CD14-positive monocyte (primary cell): ENCODE data around the gene C17orf107. TPM values are rescaled to one million over a fixed set of nuclear protein-coding genes. Genes with fewer than 3 reads are reported as not detected.
A peak's percentile ranks its signal among the peaks of the same experiment; 100 is the strongest.

Source experiments
- DNase-seq, 3 donors: peaks; one replicate each; pipeline ENCODE4 v3.0.0-alpha.2; 2011 to 2022
- H2AFZ ChIP-seq: 2 replicates; pipeline ENCODE4 v1.6.0; 2012; ENCODE audit warnings: mild to moderate bottlenecking, low read depth, low read length, inconsistent platforms; ENCODE audit not compliant: insufficient read depth, poor library complexity, severe bottlenecking
- H3K27ac ChIP-seq, 2 donors: 1 replicate in 1 of 2; 2 replicates in 1 of 2; pipeline ENCODE4 v1.5.1; 2012 to 2013; ENCODE audit warnings: low read length in 2 of 2, control low read depth in 1 of 2, inconsistent platforms in 1 of 2, low read depth in 1 of 2, mild to moderate bottlenecking in 1 of 2
- H3K27me3 ChIP-seq, 2 donors: one replicate each; pipeline versions ENCODE4 v1.6.0 to v1.6.1; 2011 to 2013; ENCODE audit warnings: low read length in 2 of 2; ENCODE audit not compliant: control insufficient read depth in 2 of 2, insufficient read depth in 2 of 2
- H3K36me3 ChIP-seq, 2 donors: replicated peaks in 1 of 2; 1 replicate in 1 of 2; 2 replicates in 1 of 2; pipeline versions ENCODE4 v1.5.1 to v1.6.1; 2012 to 2013; ENCODE audit warnings: low read length in 2 of 2, control low read depth in 1 of 2, inconsistent platforms in 1 of 2, mild to moderate bottlenecking in 1 of 2; ENCODE audit not compliant: insufficient read depth in 2 of 2, control insufficient read depth in 1 of 2
- H3K4me1 ChIP-seq, 2 donors: 1 replicate in 1 of 2; 2 replicates in 1 of 2; pipeline versions ENCODE4 v1.5.1 to v1.6.1; 2012 to 2013; ENCODE audit warnings: low read length in 2 of 2, control low read depth in 1 of 2, inconsistent platforms in 1 of 2, mild to moderate bottlenecking in 1 of 2, moderate library complexity in 1 of 2; ENCODE audit not compliant: insufficient read depth in 2 of 2, control insufficient read depth in 1 of 2
- H3K4me2 ChIP-seq: replicated peaks from 2 replicates; pipeline ENCODE3; 2012; ENCODE audit warnings: low read length, moderate library complexity, mild to moderate bottlenecking; ENCODE audit not compliant: poor library complexity, severe bottlenecking; ENCODE audit errors: extremely low read depth
- H3K4me3 ChIP-seq, 3 experiments: fragments of 200-600 bp in 1 of 3; sonication (generic) in 1 of 3; replicated peaks in 1 of 3; 1 replicate in 2 of 3; 2 replicates in 1 of 3; pipeline ENCODE4 v1.5.1; 2011 to 2013; ENCODE audit warnings: low read length in 3 of 3, mild to moderate bottlenecking in 3 of 3, control low read depth in 2 of 3, low read depth in 2 of 3, inconsistent platforms in 1 of 3, moderate library complexity in 1 of 3
- H3K79me2 ChIP-seq: 2 replicates; pipeline ENCODE4 v1.6.0; 2012; ENCODE audit warnings: mild to moderate bottlenecking, control low read depth, inconsistent platforms, low read length, moderate library complexity; ENCODE audit not compliant: insufficient read depth
- H3K9ac ChIP-seq: 2 replicates; pipeline ENCODE4 v1.6.0; 2017; ENCODE audit warnings: low read length, mild to moderate bottlenecking; ENCODE audit not compliant: insufficient read depth, poor library complexity, severe bottlenecking
- H3K9me3 ChIP-seq, 2 donors: replicated peaks in 1 of 2; 1 replicate in 1 of 2; 2 replicates in 1 of 2; pipeline versions ENCODE4 v1.5.1 to v1.6.1; 2012 to 2013; ENCODE audit warnings: low read length in 2 of 2, control low read depth in 1 of 2; ENCODE audit not compliant: control insufficient read depth in 1 of 2, insufficient read depth in 1 of 2
- H4K20me1 ChIP-seq: 2 replicates; pipeline ENCODE4 v1.6.0; 2012; ENCODE audit warnings: mild to moderate bottlenecking, low read length, control low read depth, moderate library complexity; ENCODE audit not compliant: insufficient read depth
- H3K27ac Mint-ChIP-seq, 7 donors: one replicate each; pipeline ENCODE4 v1.8.0; 2020; ENCODE audit warnings: mild to moderate bottlenecking in 7 of 7, mixed read lengths in 7 of 7, moderate library complexity in 6 of 7, inconsistent platforms in 2 of 7
- H3K27me3 Mint-ChIP-seq, 3 donors: one replicate each; pipeline ENCODE4 v1.8.0; 2021 to 2022; ENCODE audit warnings: low read depth in 3 of 3, mild to moderate bottlenecking in 3 of 3, mixed read lengths in 3 of 3, moderate library complexity in 3 of 3, inconsistent platforms in 1 of 3
- H3K36me3 Mint-ChIP-seq, 2 donors: one replicate each; pipeline ENCODE4 v1.8.0; 2020; ENCODE audit warnings: mixed read lengths in 2 of 2, inconsistent platforms in 1 of 2, mild to moderate bottlenecking in 1 of 2
- H3K4me1 Mint-ChIP-seq: one replicate; pipeline ENCODE4 v1.8.0; 2020; ENCODE audit warnings: mild to moderate bottlenecking, mixed read lengths
- H3K4me3 Mint-ChIP-seq, 2 donors: one replicate each; pipeline ENCODE4 v1.8.0; 2020; ENCODE audit warnings: mild to moderate bottlenecking in 2 of 2, mixed read lengths in 2 of 2, moderate library complexity in 1 of 2
- H3K9me3 Mint-ChIP-seq, 7 donors: one replicate each; pipeline ENCODE4 v1.8.0; 2020 to 2022; ENCODE audit warnings: mixed read lengths in 7 of 7, mild to moderate bottlenecking in 6 of 7, moderate library complexity in 6 of 7, inconsistent platforms in 2 of 7
- WGBS: methylation state at CpG from one replicate; pipeline ENCODE4 v1.1.5; 2013; ENCODE audit warnings: missing lambda C conversion rate; ENCODE audit not compliant: insufficient coverage; 5-methylcytosine and 5-hydroxymethylcytosine counted together
- intact Hi-C, 2 donors: fragments of 100-400 bp; cut with micrococcal nuclease; formaldehyde crosslinking; loops; one replicate each; pipeline versions ENCODE4 v1.15.0 to v1.15.1; 2023
- polyA plus RNA-seq, 3 donors: library from polyadenylated mRNA; depleted of rRNA in 1 of 3; unstranded in 2 of 3; stranded (reverse) in 1 of 3; fragments of 300-500 nt in 2 of 3; fragments of >200 nt in 1 of 3; fragmentation: Illumina TruSeq in 2 of 3; gene quantifications; 1 replicate in 2 of 3; 2 replicates in 1 of 3; pipeline ENCODE4 v1.2.3, GENCODE V29; 2012 to 2021
- TF ChIP-seq, protein P1 (sequence below): fragments of 200-600 bp; IDR thresholded peaks from one replicate; pipeline ENCODE4 v1.8.0; 2022; ENCODE audit warnings: antibody characterized with exemption, mild to moderate bottlenecking

The C17orf107 gene
- polyA plus RNA-seq, 3 donors, result 1.9 to 5.1 (median 4.2) TPM

DNA sequence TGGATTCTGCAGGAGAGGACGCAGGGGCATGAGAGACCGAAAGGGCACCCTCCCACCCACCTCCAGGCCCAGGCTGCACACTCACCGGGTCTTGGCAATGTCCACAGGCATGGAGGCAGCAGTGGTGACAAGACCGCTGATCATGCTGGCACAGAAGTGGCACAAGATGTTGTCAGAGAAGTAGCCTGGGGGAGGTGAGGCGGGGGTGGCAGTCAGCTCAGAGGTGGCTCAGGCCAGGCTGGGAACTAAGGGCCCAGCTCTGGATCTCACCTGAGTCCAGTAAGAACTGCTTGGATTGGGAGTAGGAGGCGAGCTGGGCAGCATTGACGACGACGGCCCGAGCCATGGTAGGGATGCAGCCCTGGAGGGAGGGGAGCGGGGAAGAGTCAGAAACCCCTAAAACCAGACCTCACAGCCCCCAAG is 38.7 kb downstream of the C17orf107 start:
- H4K20me1 ChIP-seq, result peaks cover 41% of the 10 kb centered on the region
- H3K4me3 ChIP-seq, result no peak overlapping the region
- H2AFZ ChIP-seq, result no peak overlapping the region
- H3K4me3 Mint-ChIP-seq, result no peak overlapping the region
- H3K9ac ChIP-seq, result no peak overlapping the region
- H3K4me2 ChIP-seq, result no peak overlapping the region
- 88% methylated on average over 3 of the region's 11 CpGs for WGBS
- H3K4me1 ChIP-seq, result peaks cover 52 to 59% of the 10 kb centered on the region in 2 donors
- intact Hi-C loops, result loop anchor here in 1 of 2 donors (5.0 kb wide), 1 partner anchor 39 kb away; no protein-coding TSS in a partner anchor
- peaks cover 43% of the 10 kb centered on the region in 2 donors for H3K36me3 Mint-ChIP-seq
- no peaks in the 10 kb centered on the region for H3K9me3 Mint-ChIP-seq
- no peaks in the 10 kb centered on the region for H3K9me3 ChIP-seq
- H3K27me3 Mint-ChIP-seq, result peaks cover 6 to 11% (median 7%) of the 10 kb centered on the region in 3 donors
- TF ChIP-seq, protein P1, sequence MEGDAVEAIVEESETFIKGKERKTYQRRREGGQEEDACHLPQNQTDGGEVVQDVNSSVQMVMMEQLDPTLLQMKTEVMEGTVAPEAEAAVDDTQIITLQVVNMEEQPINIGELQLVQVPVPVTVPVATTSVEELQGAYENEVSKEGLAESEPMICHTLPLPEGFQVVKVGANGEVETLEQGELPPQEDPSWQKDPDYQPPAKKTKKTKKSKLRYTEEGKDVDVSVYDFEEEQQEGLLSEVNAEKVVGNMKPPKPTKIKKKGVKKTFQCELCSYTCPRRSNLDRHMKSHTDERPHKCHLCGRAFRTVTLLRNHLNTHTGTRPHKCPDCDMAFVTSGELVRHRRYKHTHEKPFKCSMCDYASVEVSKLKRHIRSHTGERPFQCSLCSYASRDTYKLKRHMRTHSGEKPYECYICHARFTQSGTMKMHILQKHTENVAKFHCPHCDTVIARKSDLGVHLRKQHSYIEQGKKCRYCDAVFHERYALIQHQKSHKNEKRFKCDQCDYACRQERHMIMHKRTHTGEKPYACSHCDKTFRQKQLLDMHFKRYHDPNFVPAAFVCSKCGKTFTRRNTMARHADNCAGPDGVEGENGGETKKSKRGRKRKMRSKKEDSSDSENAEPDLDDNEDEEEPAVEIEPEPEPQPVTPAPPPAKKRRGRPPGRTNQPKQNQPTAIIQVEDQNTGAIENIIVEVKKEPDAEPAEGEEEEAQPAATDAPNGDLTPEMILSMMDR, result no peak
- peaks cover 28 to 37% of the 10 kb centered on the region in 2 donors for H3K36me3 ChIP-seq
- H3K27ac Mint-ChIP-seq, result peak overlapping the region in 2 of 7 donors; percentile 26 to 73
- no peaks in the 10 kb centered on the region for H3K27me3 ChIP-seq
- H3K4me1 Mint-ChIP-seq, result peaks cover 59% of the 10 kb centered on the region
- H3K79me2 ChIP-seq, result peaks cover 52% of the 10 kb centered on the region
- DNase-seq, result no peak
- peak overlapping the region in 1 of 2 donors; percentile 94 for H3K27ac ChIP-seq

DNA sequence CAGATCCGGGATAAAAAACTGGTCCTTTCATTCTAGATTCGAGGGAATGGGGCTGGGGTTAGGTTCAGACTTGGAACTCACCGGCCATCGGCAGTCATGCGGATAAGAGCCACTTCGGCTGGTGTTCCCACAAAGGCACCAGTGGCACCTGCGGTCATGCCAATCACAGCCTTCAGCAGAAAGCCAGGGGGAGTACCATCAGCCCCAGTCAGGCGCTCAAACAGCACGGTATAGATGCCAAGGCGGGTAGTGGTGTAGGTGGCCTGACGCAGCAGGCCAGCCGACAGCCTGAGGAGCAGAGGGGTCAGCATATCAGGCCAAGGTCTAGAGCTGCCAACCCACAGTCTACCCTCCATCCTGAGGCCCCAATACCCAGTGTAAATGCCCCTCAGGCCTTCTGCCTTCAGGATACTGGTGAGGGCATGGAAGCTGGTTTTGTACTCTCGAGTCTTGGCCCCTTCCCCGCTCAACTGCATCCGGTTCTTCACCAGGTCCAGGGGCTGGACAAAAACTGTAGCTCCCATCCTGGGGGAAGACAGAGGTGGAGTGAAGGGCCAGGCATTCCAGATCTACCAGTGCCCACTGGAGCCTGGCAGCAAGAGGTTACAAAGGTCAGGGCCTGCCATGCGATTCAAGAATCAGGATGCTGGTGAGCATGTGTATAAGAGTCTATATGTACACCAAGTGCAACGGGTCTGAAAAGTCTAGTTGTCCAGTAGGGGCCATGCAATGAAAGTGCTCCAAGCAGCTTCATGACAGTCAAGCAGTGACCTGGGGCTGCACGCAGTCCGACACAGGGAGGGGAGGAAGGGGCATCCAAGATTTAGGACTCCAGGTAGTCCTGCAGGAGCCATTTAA is 39.6 kb downstream of the C17orf107 start:
- H3K4me3 ChIP-seq, result peak overlapping the region; percentile 76 to 94 (median 78)
- H3K9me3 ChIP-seq, result no peaks in the 10 kb centered on the region
- H3K36me3 ChIP-seq, result peaks cover 33 to 44% of the 10 kb centered on the region in 2 donors
- peak overlapping the region; percentile 87 for H2AFZ ChIP-seq
- Mint-ChIP-seq H3K4me1 (peaks cover 60% of the 10 kb centered on the region), H3K36me3 (peaks cover 48 to 50% of the 10 kb centered on the region in 2 donors), H3K27me3 (peaks cover under 1 to 5% (median 4%) of the 10 kb centered on the region in 3 donors), H3K4me3 (peak overlapping the region; percentile 90 to 95), H3K27ac (peak overlapping the region; percentile 89 to 96 (median 92)), H3K9me3 (no peaks in the 10 kb centered on the region)
- peak overlapping the region; percentile 89 for H3K9ac ChIP-seq
- WGBS, result 64% methylated on average over 16 of the region's 19 CpGs
- no peaks in the 10 kb centered on the region for H3K27me3 ChIP-seq
- peaks cover 53 to 59% of the 10 kb centered on the region in 2 donors for H3K4me1 ChIP-seq
- H3K79me2 ChIP-seq, result peaks cover 60% of the 10 kb centered on the region
- H3K27ac ChIP-seq, result peak overlapping the region; percentile 94
- intact Hi-C loops, result loop anchor here in 1 of 2 donors (5.0 kb wide), 1 partner anchor 38 kb away; no protein-coding TSS in a partner anchor
- peaks cover 50% of the 10 kb centered on the region for H4K20me1 ChIP-seq
- peak overlapping the region; percentile 89 for H3K4me2 ChIP-seq
- no peak for DNase-seq
- TF ChIP-seq, protein P1, result no peak
